SHP77 treated with DMSO at 0.1 percent for 48 hours (cell line): ENCODE results near the gene ZNF283.

Source experiments
- DNase-seq: peaks from one replicate; lab custom pipeline; 2025; lab: John Stamatoyannopoulos, UW

ZNF283 gene

DNA sequence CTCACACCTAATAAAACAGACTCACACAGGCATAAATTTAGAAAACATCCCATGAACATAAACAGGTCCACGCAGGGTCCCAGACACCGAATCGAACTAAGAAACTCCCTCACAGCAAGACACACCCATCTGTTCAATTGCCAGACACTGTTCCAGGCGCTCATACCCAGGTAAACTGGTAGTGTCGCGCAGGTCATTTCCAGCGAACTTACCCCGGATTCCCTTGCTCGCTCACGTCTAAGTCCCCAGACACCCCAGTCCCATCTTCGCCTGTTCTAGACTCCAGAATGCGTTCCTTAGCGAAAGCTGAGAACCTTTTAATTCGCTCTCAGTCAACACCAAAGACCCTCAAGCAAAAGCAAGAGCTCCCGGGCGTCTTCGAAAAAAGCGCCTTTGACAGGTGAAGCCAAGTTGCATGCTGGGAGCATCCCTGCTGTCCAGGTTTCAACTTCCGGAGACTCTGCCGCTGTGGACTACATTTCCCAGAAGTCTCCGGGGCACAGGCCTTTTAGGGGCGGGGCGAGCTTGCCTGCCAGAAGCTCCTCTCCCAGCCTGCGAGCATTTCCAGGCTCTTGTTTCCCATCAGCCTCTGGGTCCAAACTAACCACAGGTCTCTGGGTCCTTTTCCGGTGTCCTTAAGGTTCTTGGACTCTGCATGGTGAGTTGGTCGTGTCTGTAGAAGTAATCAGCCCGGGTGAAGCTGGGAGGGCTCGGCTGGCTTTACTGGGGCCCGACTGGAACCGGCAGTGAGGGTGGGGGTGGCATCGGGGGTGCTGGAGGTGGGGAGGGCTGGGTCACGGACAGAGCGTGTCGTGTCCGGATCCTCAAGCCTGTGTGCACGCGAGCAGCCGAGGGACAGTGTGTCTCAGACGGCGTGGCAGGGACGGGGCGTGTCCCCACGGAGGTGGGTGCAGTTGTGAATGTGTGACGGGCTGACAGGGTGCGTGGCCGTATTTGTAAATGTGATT, at the start of gene ZNF283:
Gene ZNF283, plus strand, starts transcription at position 535 of the 968 bp plus-strand sequence. CDS start 6,184 bp downstream, outside the sequence.
- DNase-seq = peak; percentile 68

DNA sequence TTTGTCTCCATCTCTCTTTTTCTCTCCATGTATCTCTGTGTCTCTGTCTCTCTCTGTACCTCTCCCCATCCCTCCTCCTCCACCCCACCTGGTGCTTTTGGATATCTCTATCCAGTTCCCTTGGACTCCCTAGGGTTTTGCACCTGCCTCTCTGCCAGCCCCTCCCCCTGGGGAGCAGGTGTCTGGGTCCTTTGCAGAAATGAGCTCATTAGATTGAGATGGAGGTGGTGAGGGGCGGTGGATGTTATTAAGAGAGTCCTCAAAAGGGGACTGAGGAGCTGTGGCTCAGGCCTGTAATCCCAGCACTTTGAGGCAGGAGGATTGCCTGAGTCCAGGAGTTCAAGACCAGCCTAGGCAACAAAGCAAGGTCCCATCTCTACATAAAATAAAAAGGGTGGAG, 48.5 kb upstream of the ZNF283 start:
- peak; percentile 53 for DNase-seq

DNA sequence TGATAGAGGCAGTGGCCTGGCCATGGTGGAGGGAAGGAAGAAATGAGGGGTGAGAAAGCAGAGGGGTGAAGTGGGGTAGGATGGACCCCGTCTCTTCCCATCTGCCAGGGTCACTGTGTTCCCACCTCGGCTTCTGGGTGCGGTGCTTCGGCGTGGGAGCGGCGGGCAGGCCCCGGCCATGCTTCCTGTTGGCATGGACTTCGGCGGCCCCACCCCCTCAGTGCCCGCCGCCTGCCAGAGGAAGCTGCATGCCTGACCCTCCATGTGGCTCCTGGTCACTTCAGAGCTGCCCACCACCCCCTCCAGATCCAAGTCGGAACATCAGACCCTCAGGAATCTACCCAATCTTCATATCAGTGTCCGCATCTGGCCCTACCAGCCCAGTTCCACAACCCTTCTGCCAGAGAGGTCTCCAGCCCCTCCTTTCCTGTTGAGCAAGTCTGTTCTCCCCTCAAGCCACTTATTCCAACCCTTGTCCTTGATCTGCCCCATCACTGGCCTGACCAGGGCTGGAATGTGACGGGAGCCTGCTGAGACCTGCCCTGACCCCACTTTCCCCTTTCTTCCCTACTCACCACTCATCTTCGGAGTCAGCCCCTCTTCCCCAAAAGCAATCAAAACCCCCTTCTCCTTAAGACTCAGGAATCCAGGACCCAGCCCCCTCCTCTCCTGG, 47.8 kb upstream of the ZNF283 start:
- DNase-seq = no peak

DNA sequence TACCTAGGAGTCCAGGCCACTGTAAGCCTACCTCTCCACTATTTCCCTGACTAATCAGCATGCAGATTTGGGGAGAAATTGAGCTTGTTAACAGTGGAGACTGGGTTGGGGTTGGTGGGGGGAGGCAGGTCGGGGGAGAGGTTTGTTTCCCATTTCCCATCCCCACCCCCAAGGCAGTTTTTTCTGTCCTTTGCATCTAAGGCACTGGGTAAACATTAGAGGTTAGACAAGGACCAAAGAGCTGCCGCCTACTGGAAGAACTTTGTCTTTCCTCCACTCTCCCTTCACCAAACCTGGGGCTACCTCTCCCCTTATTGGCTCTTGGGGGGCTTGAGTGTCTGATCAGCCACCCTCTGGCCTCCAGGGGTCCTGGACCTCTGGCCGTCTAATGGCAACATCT, 47.3 kb upstream of the ZNF283 start:
- DNase-seq = no peak

DNA sequence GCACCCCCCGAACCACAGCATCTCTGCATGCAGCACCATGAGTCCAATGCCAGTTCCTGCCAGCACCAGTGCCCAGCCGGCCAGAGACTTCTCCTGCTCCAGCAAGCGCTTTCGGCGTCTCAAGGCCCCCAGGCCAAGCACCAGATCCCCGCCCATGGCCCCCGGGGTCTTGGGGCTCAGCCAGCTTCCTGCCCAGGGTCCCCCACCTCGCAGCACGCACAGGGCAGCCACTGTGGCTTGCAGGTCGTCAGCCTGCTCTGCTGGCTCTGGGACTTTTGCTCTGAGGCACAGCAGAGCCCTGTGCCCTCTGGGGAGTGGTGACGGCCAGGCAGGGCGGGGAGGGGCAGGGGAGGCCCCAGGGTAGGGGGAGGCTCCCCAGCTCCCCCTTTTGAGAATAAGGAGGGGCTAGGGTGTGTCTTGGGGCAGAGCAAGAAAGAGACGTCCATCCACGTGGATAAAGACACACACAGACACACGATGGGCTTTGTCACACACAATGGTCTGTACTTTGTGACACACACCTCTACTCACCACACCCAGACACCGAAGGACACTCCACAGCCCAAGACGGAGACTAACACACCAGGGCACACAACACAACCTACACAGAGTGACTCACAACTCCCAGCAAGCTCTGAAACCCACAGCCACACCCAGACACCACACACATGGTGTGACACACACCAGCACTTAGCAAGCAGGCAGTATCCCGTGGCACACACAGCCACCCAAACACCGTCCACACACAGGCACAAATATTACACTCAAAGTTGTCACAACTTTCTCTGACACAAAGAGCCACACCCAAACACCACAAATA, 46.2 kb upstream of the ZNF283 start, which contains the start of gene KCNN4:
Gene KCNN4, minus strand, starts transcription at position 268 of the 820 bp plus-strand sequence. Its CDS starts 112 bp downstream, at position 156.
- no peak for DNase-seq

DNA sequence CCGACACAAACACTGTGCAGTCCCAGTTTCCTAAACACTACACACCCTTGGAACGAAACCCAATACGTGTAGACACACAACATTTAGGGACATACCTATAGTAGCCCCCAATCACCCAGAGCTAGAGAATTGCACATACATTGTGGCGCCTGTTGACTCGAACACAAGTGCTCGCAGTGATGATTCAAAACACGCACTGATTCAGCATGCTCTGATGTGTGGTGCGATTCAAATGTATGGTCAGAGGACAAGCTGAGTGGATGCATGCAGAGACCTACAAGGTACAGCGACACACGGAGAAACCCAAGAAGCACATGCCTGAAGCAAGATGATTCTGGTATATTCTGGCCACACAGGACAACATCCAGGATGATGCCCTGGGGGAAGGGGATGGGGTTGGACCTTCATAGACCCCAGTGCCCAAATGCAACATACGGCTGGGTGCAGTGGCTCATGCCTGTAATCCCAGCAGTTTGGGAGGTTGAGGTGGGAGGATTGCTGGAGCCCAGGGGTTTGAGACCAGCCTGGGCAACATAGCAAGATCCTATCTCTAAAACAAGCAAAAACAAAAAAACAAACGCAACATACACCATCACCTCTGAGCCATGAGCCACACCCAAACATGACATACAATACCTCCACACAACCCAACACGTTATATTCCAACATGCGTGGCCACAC, 45.4 kb upstream of the ZNF283 start:
- no peak for DNase-seq

DNA sequence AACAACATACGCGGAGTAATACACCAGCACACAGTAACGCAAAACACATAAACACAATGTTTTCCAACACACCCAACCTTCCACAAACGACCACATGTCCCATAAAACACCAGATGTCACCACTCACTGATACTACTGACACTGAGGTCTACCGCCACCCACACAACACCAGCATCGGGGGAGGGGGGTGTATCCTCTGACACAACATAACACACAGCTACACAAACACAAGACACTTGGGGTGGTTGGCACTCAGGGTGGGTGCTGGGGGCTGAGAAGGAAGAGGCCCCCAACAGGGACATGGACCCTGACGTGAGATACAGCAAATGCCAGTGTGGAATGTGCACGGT, 44.8 kb upstream of the ZNF283 start:
- DNase-seq = no peak

DNA sequence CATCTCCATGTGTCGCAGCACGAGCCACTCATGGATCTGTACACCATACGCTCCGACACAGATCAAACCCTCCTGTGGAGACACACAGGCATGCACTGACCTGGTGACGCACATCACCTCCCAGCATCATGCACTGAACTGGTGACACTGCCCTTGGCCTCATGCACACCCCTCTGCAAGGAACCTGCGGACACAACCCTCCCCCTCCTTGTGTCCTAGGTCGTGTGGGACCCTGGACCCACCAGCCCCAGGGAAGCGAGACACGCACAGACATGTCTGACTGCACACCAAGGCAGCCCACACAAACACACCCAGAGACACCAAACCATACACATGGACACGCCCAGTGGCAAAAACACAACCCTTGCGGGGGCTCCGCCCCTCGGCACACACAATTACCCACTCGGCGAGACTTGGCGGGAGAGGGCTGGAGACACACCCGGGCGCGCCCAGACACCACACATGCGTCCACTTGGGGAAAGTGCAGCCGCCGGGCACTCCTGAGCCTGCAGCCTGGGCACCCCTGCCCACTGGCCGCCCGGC, 44.4 kb upstream of the ZNF283 start:
- DNase-seq = no peak

DNA sequence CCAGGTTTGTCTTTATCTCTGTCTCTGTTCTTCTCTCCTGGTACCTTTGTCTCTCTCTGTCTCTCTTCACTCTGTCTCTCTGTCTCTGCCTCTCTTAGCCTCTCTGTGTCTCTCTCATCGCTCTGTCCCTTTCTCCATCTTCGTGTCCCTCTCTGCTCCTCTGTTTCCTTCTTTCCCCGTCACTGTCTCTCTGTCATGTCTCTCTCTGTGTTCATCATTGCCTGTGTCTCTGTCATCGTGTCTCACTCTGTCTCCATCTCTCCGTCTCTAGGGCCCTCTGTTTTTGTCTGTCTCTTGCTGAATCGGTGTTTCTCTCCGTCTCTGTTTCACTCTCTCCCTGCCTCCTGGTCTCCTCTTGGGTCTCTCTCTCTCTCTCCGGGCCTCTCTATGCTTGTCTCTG, 43.5 kb upstream of the ZNF283 start:
- no peak for DNase-seq

DNA sequence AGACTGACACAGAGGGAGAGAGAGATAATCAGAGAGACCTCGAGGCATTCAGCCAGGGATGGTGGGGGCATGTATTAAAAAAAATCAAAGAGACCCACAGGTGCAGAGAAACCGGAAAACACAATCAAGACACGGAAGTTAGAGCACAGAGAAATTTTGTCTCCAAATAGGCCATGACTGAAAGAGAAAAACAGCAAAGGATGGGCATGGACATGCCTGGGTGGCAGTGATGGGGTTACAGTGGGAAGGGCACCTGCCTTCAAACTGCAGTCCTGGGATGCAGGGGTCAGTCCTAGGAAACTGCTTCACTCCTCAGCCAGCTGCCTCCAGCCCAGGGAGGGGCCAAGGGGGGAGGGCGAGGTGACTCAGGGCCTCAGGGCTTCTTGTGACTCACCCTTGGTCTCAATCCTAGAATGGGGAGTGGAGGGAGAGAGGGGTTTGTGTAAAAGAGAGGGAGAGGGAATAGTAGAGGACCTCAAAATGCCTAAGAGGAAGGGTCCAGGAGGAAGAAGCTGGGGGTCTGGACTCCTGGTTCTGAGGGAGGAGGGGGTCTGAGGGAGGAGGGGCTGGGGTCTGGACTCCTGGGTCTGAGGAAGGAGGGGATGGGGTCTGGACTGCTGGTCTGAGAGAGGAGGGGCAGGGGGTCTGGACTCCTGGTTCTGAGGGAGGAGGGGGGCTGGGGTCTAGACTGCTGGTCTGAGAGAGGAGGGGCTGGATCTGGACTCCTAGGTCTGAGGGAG, 42.7 kb upstream of the ZNF283 start:
- no peak for DNase-seq

DNA sequence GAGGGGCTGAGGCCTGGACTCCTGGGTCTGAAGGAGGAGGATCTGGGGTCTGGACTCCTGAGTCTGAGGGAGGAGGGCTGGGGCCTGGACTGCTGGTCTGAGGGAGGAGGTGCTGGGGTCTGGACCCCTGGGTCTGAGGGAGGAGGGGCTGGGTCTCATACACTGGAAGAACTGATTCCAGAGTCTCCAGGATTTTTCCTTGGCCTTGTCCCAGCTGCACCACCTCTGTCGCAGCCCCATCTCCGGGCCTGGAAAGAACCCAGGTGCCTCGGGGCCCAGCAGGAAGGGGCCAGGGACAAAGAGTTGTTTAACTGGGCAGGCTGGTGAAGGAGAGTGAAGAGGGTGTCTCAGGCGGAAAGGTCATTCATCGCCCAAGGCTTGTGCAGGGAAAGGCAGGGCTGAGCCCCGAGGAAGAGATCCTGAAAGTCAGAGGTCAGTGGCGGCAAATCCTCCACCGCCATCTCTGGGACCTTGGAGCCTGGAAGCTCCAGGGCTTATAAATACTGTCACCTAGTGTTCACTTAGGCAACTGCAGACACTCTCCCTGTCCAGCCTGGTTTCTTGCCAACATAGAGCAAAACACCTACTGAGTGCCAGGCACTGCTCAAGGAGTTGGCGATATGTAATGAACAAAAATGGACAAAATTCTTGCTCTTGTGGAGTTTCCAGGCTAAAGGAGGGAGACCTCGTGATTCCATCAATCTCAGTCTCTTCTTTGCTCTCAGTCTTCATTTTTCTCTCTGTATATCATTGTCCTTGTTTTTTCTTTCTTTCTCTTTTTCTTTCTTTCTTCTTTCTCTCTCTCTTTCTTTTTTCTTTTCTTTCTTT, 41.9 kb upstream of the ZNF283 start:
- DNase-seq = peak; percentile 21

DNA sequence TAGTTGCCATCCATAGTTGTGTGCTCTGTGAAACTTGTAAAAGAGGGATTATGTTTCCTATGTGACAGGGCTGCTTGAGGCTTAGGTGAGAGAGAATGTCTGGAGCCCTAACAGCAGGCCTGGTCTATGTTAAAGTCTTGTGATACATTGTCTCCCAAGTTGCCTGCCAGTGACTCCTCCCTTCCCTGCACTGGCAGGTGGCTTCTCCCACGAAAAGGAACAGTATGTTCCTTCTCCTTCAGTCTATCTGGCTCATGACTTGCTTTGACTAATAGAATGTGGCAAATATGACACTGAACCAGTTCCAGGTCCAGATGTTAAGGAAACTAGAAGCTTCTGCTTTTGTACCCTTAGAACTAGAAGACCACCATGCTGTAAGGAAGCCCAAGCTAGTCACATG, 40.5 kb upstream of the ZNF283 start:
- no peak for DNase-seq

DNA sequence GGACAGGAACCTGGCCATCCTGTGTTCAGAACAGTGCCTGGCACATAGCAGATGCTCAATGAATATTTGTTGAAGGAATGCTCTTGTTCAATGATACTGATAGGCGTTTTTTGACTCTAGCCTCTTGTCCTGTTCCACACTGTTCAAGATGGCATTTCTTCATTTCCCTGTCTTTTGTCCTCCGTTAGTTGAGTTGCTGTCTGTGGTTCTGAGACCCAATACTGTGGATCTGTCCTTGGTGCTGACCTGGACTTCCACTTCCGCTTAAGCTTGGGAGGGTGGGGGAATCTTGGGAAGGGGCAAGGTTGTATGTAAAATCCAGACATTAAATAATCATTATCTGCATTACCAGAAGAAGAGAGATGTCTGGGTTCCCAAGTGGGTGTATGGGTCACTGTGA, 38.1 kb upstream of the ZNF283 start:
- DNase-seq = no peak

DNA sequence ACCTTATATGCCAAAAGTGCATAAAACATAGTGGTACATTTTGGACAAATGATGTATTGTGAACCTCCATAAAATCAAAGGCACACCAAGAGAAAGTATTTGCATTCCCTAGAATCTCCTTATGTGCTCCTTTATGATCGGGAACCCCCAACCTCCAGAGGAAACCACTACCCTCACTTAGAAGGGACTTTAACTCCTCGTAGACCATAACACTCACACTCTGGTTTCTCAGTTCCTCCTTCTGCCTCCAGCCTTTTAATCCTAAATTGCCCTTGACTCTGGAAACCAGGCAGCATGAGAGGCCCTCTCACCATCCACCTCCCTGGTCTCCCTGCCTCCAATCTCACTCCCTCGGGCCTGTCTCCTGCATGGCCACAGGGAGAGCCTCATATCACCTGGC, 36.5 kb upstream of the ZNF283 start:
- DNase-seq = no peak

DNA sequence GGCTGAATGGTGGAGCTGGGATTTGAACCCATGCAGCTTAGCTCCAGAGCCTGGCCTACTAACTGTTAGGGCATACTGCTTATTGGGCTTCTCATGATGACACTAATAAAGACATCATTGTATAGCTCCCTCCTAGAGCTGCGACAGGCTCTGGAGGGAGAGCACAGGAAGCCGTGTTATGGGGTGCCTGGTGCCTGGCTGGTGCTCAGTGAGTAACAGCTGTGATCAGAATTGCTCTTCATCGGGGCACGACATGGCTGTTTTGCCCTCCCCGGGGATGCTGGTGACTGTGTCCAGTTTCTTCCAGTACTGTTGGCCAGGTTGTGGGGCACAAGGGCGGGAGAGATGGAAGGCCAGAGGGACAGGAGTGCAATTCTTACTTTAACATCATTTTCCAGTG, 30.0 kb upstream of the ZNF283 start:
- DNase-seq = no peak

DNA sequence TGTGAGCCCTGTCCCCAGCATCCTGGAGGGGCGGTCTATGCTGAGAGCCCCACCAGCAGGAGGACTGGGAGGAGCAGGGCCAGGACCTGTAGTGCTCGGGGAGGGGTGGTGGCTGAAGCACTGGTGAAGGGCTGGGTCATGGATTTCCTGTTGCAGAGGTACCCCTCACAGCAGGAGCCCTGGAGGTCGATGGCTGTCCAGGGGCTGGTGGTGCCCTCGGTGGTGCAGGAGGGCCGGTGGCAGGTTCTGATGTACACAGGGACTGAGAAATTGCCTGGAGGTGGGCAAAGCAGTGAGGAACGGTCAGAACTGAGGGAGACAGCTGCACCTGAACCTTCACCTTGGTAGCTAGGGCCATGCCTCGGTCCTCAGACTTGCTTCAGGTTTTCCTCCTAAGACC, 29.6 kb upstream of the ZNF283 start:
- no peak for DNase-seq

DNA sequence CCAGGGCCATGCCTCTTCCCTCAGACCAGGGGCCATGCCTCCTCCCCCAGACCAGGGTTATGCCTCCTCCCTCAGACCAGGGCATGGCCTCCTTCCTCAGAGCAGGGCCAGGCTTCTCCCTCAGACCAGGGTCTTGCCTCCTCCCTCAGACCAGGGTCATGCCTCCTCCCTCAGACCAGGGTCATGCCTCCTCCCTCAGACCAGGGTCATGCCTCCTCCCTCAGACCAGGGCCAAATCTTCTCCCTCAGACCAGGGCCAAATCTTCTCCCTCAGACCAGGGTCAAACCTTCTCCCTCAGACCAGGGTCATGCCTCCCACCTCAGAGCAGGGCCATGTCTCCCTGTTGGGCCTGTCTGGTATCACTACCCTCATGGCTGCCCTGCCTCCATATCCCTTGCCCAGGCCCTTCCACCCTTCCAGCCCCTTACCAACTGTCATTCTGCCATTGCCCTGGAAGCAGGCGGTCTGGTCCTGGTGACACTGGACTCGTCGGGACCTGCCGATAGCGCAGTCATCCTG, 29.0 kb upstream of the ZNF283 start:
- DNase-seq = no peak

DNA sequence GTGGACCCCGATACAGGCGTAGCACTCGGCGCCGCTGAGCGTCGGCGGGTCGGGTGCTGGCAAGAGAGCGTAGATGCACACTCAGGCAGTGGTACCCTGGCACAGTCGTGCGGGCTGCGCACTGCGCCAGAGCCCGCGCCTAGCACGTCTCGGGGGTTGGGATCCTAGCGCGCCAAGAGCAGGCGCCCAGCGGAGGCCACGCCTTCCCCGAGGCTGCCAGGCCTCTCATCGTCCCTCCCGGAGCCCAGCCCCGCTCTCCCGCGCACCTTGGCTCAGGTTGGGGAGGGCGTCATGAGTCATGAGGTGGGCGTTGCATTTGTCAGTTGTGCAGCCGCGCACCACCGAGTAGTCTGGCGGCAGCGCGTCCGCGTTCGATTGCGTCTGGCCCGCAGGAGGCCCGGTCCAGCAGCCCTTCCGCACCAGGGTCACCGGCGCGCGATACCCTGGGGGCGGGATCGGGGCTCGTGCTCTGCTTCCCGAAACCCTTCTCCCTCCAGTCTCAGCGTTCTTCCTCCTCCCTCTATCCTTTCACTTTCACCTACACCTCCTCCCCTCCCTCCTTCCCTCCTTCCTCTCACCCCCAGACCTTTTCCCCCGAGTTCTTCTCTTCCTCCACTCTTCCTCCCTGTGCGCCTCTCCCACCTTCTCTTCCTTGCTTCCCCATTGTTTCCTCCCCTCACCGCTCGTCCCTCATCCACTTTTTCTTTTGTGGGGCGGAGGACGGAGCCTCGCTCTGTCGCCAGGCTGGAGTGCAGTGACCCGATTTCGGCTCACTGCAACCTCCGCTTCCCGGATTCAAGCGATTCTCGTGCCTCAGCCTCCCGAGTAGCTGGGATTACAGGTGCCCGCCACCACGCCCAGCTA, 28.3 kb upstream of the ZNF283 start:
- DNase-seq = no peak
